ENCODE results near the gene CMTR1. TPM values are rescaled to one million over a fixed set of nuclear protein-coding genes. Genes with fewer than 3 reads are reported as not detected.

CMTR1 gene
- polyA plus RNA-seq, 3 donors, result 44.0 to 47.1 (median 46.6) TPM

GRCh38 chr6:37525460-37526357 is 92.7 kb downstream of the CMTR1 start:
- DNase-seq (ENCODE audit: low read depth in 3 of 3, low spot score in 2 of 3), result no peak

DNA sequence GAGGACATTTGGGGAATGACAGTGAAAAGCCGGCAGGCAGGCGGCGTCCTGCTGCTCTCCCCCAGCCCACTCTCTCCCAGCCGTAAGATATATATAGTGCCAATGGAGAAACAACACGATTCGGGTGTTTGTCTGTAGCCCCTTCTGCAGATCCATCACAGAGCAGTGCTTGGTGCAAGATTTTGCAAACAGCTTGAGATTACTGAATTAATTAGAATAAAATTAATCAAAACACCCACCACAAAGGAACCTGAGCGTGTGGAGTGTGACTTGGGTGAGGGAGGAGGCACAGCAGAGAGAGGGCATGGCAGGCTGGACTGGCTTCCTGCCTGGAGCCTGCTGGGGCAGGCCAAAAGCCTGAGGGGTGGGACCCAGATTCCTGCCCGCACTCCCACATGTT is 95.5 kb downstream of the CMTR1 start:
- DNase-seq (ENCODE audit: low read depth in 3 of 3, low spot score in 2 of 3), result no peak

GRCh38 chr6:37530297-37530696 is 97.3 kb downstream of the CMTR1 start:
- no peak for DNase-seq (ENCODE audit: low read depth in 3 of 3, low spot score in 2 of 3)

GRCh38 chr6:37531026-37531425 is 98.0 kb downstream of the CMTR1 start:
- DNase-seq (ENCODE audit: low read depth in 3 of 3, low spot score in 2 of 3), result no peak

Other genes starting within 250 kb of the CMTR1 start
- 10 to 100 TPM; 14.3 to 14.6 (median 14.4) TPM for gene TBC1D22B, start 175.4 kb upstream of the CMTR1 start, polyA plus RNA-seq (ENCODE audit: insufficient read length in 3 of 3)
- gene TMEM217, start 175.1 kb upstream of the CMTR1 start, polyA plus RNA-seq (ENCODE audit: insufficient read length in 3 of 3), result 1 to 10 TPM; 1.6 TPM
- 10 to 100 TPM; 29.0 to 33.8 (median 30.7) TPM for gene RNF8, start 79.2 kb upstream of the CMTR1 start, polyA plus RNA-seq (ENCODE audit: insufficient read length in 3 of 3)
- 10 to 100 TPM; 24.8 to 32.6 (median 31.1) TPM for gene CCDC167, start 66.7 kb downstream of the CMTR1 start, polyA plus RNA-seq (ENCODE audit: insufficient read length in 3 of 3)

Measured in right renal cortex interstitium (tissue), 3 donors.